Measurements from ENCODE around the gene ZNRF3.

Gene ZNRF3

GRCh38 chr22:29023172-29023796, 139.9 kb downstream of the ZNRF3 start:
- DNase-seq (ENCODE audit: low read depth, low spot score): no peak
- TF ChIP-seq YY1 (IDR thresholded peaks at IDR 0.05; ENCODE audit: insufficient read depth, insufficient read length) (no peak), SUZ12 (IDR thresholded peaks at IDR 0.05; ENCODE audit: extremely low read depth, insufficient read depth, insufficient read length) (no peak), ZNF274 (IDR thresholded peaks at IDR 0.05; ENCODE audit: low read depth, low read length) (no peak)
- H3K9ac ChIP-seq (ENCODE audit: insufficient read length, low read depth): no peak overlapping the region

GRCh38 chr22:29026579-29026978, 143.2 kb downstream of the ZNRF3 start:
- TF ChIP-seq YY1 (IDR thresholded peaks at IDR 0.05; ENCODE audit: insufficient read depth, insufficient read length) (no peak), ZNF274 (IDR thresholded peaks at IDR 0.05; ENCODE audit: low read depth, low read length) (no peak), SUZ12 (IDR thresholded peaks at IDR 0.05; ENCODE audit: extremely low read depth, insufficient read depth, insufficient read length) (no peak)
- peaks cover 2% of the 10 kb centered on the region for H3K4me1 ChIP-seq (ENCODE audit: insufficient read depth, insufficient read length)

More at GRCh38 chr22:29023172-29023796, 139.9 kb downstream of the ZNRF3 start:
- H3K36me3 ChIP-seq (ENCODE audit: insufficient read depth, insufficient read length, low read length): peaks cover 12% of the 10 kb centered on the region
- H3K27me3 ChIP-seq (ENCODE audit: insufficient read depth, insufficient read length): no peaks in the 10 kb centered on the region
- H3K4me1 ChIP-seq (ENCODE audit: insufficient read depth, insufficient read length): no peaks in the 10 kb centered on the region
- no peaks in the 10 kb centered on the region; the same call in 1 of the 2 replicates for H3K9me3 ChIP-seq (ENCODE audit: insufficient read depth, low read length)
- no peak overlapping the region for H3K4me3 ChIP-seq (ENCODE audit: insufficient read length, low read depth)

DNA sequence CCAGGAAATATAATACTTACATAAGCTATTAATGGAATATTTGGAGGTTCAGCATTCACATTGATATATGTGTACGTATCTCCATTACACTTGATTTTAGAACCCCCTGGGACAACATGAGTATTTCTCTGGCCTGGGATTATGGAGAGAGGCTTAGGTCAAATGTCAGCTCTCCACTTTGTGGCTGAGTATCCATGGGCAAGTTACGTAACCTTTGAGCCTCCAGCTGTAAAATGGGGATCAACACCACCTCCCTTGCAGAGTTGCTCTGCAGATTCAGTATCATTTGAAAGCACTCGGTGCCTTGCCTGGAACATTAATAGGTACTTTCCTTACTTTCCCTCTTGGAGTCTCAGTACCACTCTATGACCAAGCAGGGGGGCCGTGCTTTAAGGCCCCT, 145.1 kb downstream of the ZNRF3 start:
- TF ChIP-seq ZNF274 (IDR thresholded peaks at IDR 0.05; ENCODE audit: low read depth, low read length): no peak
- TF ChIP-seq SUZ12 (IDR thresholded peaks at IDR 0.05; ENCODE audit: extremely low read depth, insufficient read depth, insufficient read length): no peak
- TF ChIP-seq YY1 (IDR thresholded peaks at IDR 0.05; ENCODE audit: insufficient read depth, insufficient read length): no peak
- Histone ChIP-seq H3K4me1 (ENCODE audit: insufficient read depth, insufficient read length) (peaks cover 9% of the 10 kb centered on the region), H3K9me3 (ENCODE audit: insufficient read depth, low read length) (no peaks in the 10 kb centered on the region), H3K27me3 (ENCODE audit: insufficient read depth, insufficient read length) (no peaks in the 10 kb centered on the region), H3K36me3 (ENCODE audit: insufficient read depth, insufficient read length, low read length) (peaks cover 12% of the 10 kb centered on the region), H3K4me3 (ENCODE audit: insufficient read length, low read depth) (no peak overlapping the region), H3K9ac (ENCODE audit: insufficient read length, low read depth) (no peak overlapping the region)
- DNase-seq (ENCODE audit: low read depth, low spot score): no peak

More at GRCh38 chr22:29026579-29026978, 143.2 kb downstream of the ZNRF3 start:
- peaks cover 12% of the 10 kb centered on the region for H3K36me3 ChIP-seq (ENCODE audit: insufficient read depth, insufficient read length, low read length)
- no peak overlapping the region for H3K4me3 ChIP-seq (ENCODE audit: insufficient read length, low read depth)
- DNase-seq (ENCODE audit: low read depth, low spot score): no peak
- no peaks in the 10 kb centered on the region for H3K9me3 ChIP-seq (ENCODE audit: insufficient read depth, low read length)
- H3K27me3 ChIP-seq (ENCODE audit: insufficient read depth, insufficient read length): no peaks in the 10 kb centered on the region
- no peak overlapping the region for H3K9ac ChIP-seq (ENCODE audit: insufficient read length, low read depth)

- no peaks in the 10 kb centered on the region for H3K27me3 ChIP-seq (ENCODE audit: insufficient read depth, insufficient read length)
- no peak for DNase-seq (ENCODE audit: low read depth, low spot score)
- H3K36me3 ChIP-seq (ENCODE audit: insufficient read depth, insufficient read length, low read length): peaks cover 12% of the 10 kb centered on the region
- no peak overlapping the region for H3K9ac ChIP-seq (ENCODE audit: insufficient read length, low read depth)
- H3K9me3 ChIP-seq (ENCODE audit: insufficient read depth, low read length): no peaks in the 10 kb centered on the region
- TF ChIP-seq YY1 (IDR thresholded peaks at IDR 0.05; ENCODE audit: insufficient read depth, insufficient read length): no peak
- no peak for TF ChIP-seq ZNF274 (IDR thresholded peaks at IDR 0.05; ENCODE audit: low read depth, low read length)
- TF ChIP-seq SUZ12 (IDR thresholded peaks at IDR 0.05; ENCODE audit: extremely low read depth, insufficient read depth, insufficient read length): no peak
- H3K4me3 ChIP-seq (ENCODE audit: insufficient read length, low read depth): no peak overlapping the region
- peaks cover 9% of the 10 kb centered on the region for H3K4me1 ChIP-seq (ENCODE audit: insufficient read depth, insufficient read length)
These were observed 146.0 kb downstream of the ZNRF3 start for GRCh38 chr22:29029202-29030000.

DNA sequence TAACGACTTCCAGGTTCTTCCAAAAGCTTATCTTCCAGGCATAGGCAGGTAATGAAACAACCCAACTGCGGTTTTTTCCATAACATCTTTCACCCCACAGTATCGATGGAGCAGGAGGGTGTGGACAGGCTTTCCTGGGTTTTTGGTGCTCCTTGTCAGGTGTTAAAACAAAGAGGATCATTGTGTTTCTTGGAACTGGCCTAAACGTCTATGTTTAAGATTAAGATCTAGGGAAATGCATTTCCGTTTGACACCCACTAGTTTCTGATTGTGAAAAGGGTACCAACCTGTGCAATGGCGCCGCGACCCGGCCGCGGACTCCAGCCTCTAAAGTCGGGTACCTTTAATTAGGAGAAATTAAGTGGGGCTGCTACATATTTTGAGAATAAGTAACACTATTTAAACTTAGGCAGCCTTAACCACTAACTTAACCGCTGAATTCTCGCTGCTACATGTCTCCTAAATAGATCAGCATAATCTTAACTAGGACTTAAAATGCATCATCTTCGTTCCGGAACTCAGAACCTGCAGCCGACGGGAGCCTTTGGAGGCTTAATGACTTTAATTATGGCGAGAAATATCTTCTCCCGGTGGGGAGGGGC, 146.7 kb downstream of the ZNRF3 start:
- H3K9me3 ChIP-seq (ENCODE audit: insufficient read depth, low read length): no peaks in the 10 kb centered on the region
- no peak for DNase-seq (ENCODE audit: low read depth, low spot score)
- H3K27me3 ChIP-seq (ENCODE audit: insufficient read depth, insufficient read length): no peaks in the 10 kb centered on the region
- H3K36me3 ChIP-seq (ENCODE audit: insufficient read depth, insufficient read length, low read length): peaks cover 12% of the 10 kb centered on the region
- H3K4me3 ChIP-seq (ENCODE audit: insufficient read length, low read depth): peak overlapping the region; percentile 23
- H3K4me1 ChIP-seq (ENCODE audit: insufficient read depth, insufficient read length): peaks cover 9% of the 10 kb centered on the region
- peak overlapping the region; percentile 47 for H3K9ac ChIP-seq (ENCODE audit: insufficient read length, low read depth)
- TF ChIP-seq ZNF274 (IDR thresholded peaks at IDR 0.05; ENCODE audit: low read depth, low read length) (no peak), SUZ12 (IDR thresholded peaks at IDR 0.05; ENCODE audit: extremely low read depth, insufficient read depth, insufficient read length) (no peak)

- Histone ChIP-seq H3K4me1 (ENCODE audit: insufficient read depth, insufficient read length) (peaks cover 9% of the 10 kb centered on the region), H3K9me3 (ENCODE audit: insufficient read depth, low read length) (no peaks in the 10 kb centered on the region), H3K36me3 (ENCODE audit: insufficient read depth, insufficient read length, low read length) (peaks cover 12% of the 10 kb centered on the region), H3K27me3 (ENCODE audit: insufficient read depth, insufficient read length) (no peaks in the 10 kb centered on the region), H3K4me3 (ENCODE audit: insufficient read length, low read depth) (peak overlapping the region; percentile 23), H3K9ac (ENCODE audit: insufficient read length, low read depth) (peak overlapping the region; percentile 47)
- DNase-seq (ENCODE audit: low read depth, low spot score): peak; percentile 43
- TF ChIP-seq YY1 (IDR thresholded peaks at IDR 0.05; ENCODE audit: insufficient read depth, insufficient read length): no peak
- no peak for TF ChIP-seq SUZ12 (IDR thresholded peaks at IDR 0.05; ENCODE audit: extremely low read depth, insufficient read depth, insufficient read length)
- no peak for TF ChIP-seq ZNF274 (IDR thresholded peaks at IDR 0.05; ENCODE audit: low read depth, low read length)
These were observed 147.3 kb downstream of the ZNRF3 start for GRCh38 chr22:29030618-29031226.

All from NT2/D1 (cell line).